SK-N-SH (cell line): ENCODE measurements around the gene NETO2. TPM values are rescaled to one million over a fixed set of nuclear protein-coding genes. Genes with fewer than 3 reads are reported as not detected.

Experiments
- CTCF ChIA-PET: fragments of 300-600, 350-600 bp; formaldehyde crosslinking; extraction: SDS; loops from one replicate; lab custom pipeline; 2021; lab: Yijun Ruan, JAX
- POLR2A ChIA-PET: fragments of 350-600 bp; sonication (Branson Sonifier 250); formaldehyde crosslinking; extraction: SDS; loops from one replicate; lab custom pipeline; 2020; ENCODE audit warnings: antibody characterized with exemption, inconsistent platforms; lab: Yijun Ruan, JAX
- DNase-seq: peaks from one replicate; pipeline ENCODE4 v3.0.0; 2012
- H2AFZ ChIP-seq: fragments of 200-600 bp; sonication (generic); 2 replicates; pipeline ENCODE4 v1.8.1; 2016; ENCODE audit warnings: antibody characterized with exemption, mild to moderate bottlenecking, low read depth
- H3F3A ChIP-seq: fragments of 200-600 bp; sonication (generic); replicated peaks from 2 replicates; pipeline ENCODE3; 2016; ENCODE audit warnings: antibody characterized with exemption, mild to moderate bottlenecking; ENCODE audit not compliant: insufficient read depth
- H3K27ac ChIP-seq, 2 experiments: fragments of 200-500 bp in 1 of 2; fragments of 200-600 bp in 1 of 2; sonication (Bioruptor generic) in 1 of 2; sonication (generic), shearing (Covaris generic) in 1 of 2; 2 replicates each; pipeline versions ENCODE4 v1.5.1 to v1.6.1; 2014 to 2016; ENCODE audit warnings: low read depth in 2 of 2, inconsistent platforms in 1 of 2, low read length in 1 of 2, mild to moderate bottlenecking in 1 of 2, mixed read lengths in 1 of 2
- H3K27me3 ChIP-seq: fragments of 200-600 bp; sonication (generic), shearing (Covaris generic); 2 replicates; pipeline ENCODE4 v1.6.1; 2016; ENCODE audit warnings: mixed run types; ENCODE audit not compliant: insufficient read depth
- H3K36me3 ChIP-seq, 2 experiments: fragments of 200-500 bp in 1 of 2; fragments of 200-600 bp in 1 of 2; sonication (Bioruptor generic) in 1 of 2; sonication (generic) in 1 of 2; replicated peaks in 1 of 2; 2 replicates each; pipeline versions ENCODE3 to v1.5.1; 2014 to 2016; ENCODE audit warnings: low read length in 1 of 2, mild to moderate bottlenecking in 1 of 2; ENCODE audit not compliant: insufficient read depth in 2 of 2, control insufficient read depth in 1 of 2
- H3K4me1 ChIP-seq, 2 experiments: fragments of 200-500 bp in 1 of 2; fragments of 200-600 bp in 1 of 2; sonication (Bioruptor generic) in 1 of 2; sonication (generic), shearing (Covaris generic) in 1 of 2; 2 replicates each; pipeline versions ENCODE4 v1.5.1 to v1.6.1; 2014 to 2016; ENCODE audit warnings: low read depth in 1 of 2, low read length in 1 of 2, mixed run types in 1 of 2; ENCODE audit not compliant: insufficient read depth in 2 of 2, control insufficient read depth in 1 of 2
- H3K4me2 ChIP-seq: fragments of 200-600 bp; sonication (generic), shearing (Covaris generic); 2 replicates; pipeline ENCODE4 v1.6.1; 2017; ENCODE audit warnings: mixed run types
- H3K4me3 ChIP-seq, 2 experiments: fragments of 200-500 bp in 1 of 2; fragments of 200-600 bp in 1 of 2; sonication (Bioruptor generic) in 1 of 2; sonication (generic), shearing (Covaris generic) in 1 of 2; 2 replicates each; pipeline versions ENCODE4 v1.5.1 to v1.8.1; 2014 to 2016; ENCODE audit warnings: low read depth in 2 of 2, inconsistent platforms in 1 of 2, low read length in 1 of 2, mild to moderate bottlenecking in 1 of 2, mixed read lengths in 1 of 2, moderate library complexity in 1 of 2
- H3K79me2 ChIP-seq: fragments of 200-600 bp; sonication (generic); 2 replicates; pipeline ENCODE4 v1.8.1; 2017; ENCODE audit warnings: mild to moderate bottlenecking; ENCODE audit not compliant: insufficient read depth
- H3K9ac ChIP-seq: fragments of 200-600 bp; sonication (generic); 2 replicates; pipeline ENCODE4 v1.6.1; 2017; ENCODE audit warnings: mixed run types
- H3K9me2 ChIP-seq: fragments of 200-600 bp; sonication (generic); 2 replicates; pipeline ENCODE4 v1.6.1; 2017; ENCODE audit warnings: mixed run types
- H3K9me3 ChIP-seq: fragments of 200-600 bp; sonication (generic); 2 replicates; pipeline ENCODE4 v1.6.1; 2017; ENCODE audit warnings: mixed run types, mild to moderate bottlenecking, moderate library complexity
- H4K20me1 ChIP-seq: fragments of 200-600 bp; sonication (generic); 2 replicates; pipeline ENCODE4 v1.6.1; 2017; ENCODE audit warnings: mild to moderate bottlenecking, mixed run types; ENCODE audit not compliant: insufficient read depth
- ELF1 ChIP-seq: IDR thresholded peaks from 2 replicates; pipeline ENCODE4 v1.4.0; 2012
- MXI1 ChIP-seq: IDR thresholded peaks from 2 replicates; pipeline ENCODE4 v1.6.1; 2012; ENCODE audit warnings: mild to moderate bottlenecking, low read depth, low read length, improper control_type of control experiment
- RCOR1 ChIP-seq: fragments of 150-350 bp; IDR thresholded peaks from 2 replicates; pipeline ENCODE4 v1.6.1; 2017; ENCODE audit warnings: antibody characterized with exemption, low read length
- RXRA ChIP-seq: IDR thresholded peaks from 2 replicates; pipeline ENCODE4 v1.4.0; 2012; ENCODE audit warnings: low read depth, mild to moderate bottlenecking, borderline replicate concordance
- SMC3 ChIP-seq: IDR thresholded peaks from 2 replicates; pipeline ENCODE4 v1.6.1; 2012; ENCODE audit warnings: low read depth, low read length, improper control_type of control experiment
- TEAD4 ChIP-seq: IDR thresholded peaks from 2 replicates; pipeline ENCODE4 v1.4.0; 2012; ENCODE audit warnings: mild to moderate bottlenecking, borderline replicate concordance; ENCODE audit not compliant: insufficient read depth
- YY1 ChIP-seq: IDR thresholded peaks from 2 replicates; pipeline ENCODE4 v1.4.0; 2012; ENCODE audit warnings: low read depth, mild to moderate bottlenecking
- ZBTB33 ChIP-seq: IDR thresholded peaks from 2 replicates; pipeline ENCODE4 v1.4.0; 2012; ENCODE audit warnings: low read depth, borderline replicate concordance
- WGBS: methylation state at CpG from one replicate; pipeline ENCODE4 v1.1.6; 2017; ENCODE audit warnings: low lambda C conversion rate; 5-methylcytosine and 5-hydroxymethylcytosine counted together
- polyA plus RNA-seq, 3 experiments: library from polyadenylated mRNA; depleted of rRNA; stranded (reverse); fragments of >200 nt; gene quantifications; 2 replicates each; pipeline ENCODE4 v1.2.3, GENCODE V29; 2012
- TF ChIP-seq, protein P1 (sequence below): IDR thresholded peaks from 2 replicates; pipeline ENCODE4 v1.4.0; 2012; ENCODE audit warnings: low read depth
- TF ChIP-seq, protein P2 (sequence below): fragments of 150-350 bp; IDR thresholded peaks from 2 replicates; pipeline ENCODE4 v1.6.1; 2017; ENCODE audit warnings: antibody characterized with exemption, low read length, low read depth, borderline replicate concordance
- TF ChIP-seq, protein P3 (sequence below): IDR thresholded peaks from 2 replicates; pipeline ENCODE4; 2012

Gene NETO2
- polyA plus RNA-seq, 1 of the 3 experiments (the other 2 are of a cell fraction): 48.8 TPM

DNA sequence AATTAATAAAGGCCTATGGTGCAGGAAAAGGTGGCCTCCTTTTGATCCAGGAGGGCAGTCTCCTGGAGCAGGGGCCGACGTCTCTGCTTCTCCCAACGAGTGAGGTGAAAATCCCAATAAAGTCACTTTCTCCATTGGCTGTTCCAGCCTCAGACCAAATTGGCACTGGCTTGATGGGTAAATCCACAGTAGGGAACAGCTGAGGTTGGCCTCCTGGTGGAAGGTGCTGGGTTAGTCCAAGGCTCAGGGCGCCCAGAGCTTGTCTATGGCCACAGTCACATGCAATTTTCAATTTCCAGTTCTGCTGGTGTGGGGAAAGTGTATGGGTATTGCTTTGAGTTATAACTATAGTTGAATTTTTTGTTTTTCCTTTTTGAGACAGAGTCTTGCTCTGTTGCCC lies 79.0 kb downstream of the NETO2 start:
- Histone ChIP-seq H3K9me3 (no peaks in the 10 kb centered on the region), H3K4me3 (no peak overlapping the region), H3K36me3 (no peaks in the 10 kb centered on the region), H3K9ac (no peak overlapping the region), H3K79me2 (no peaks in the 10 kb centered on the region), H3K4me1 (no peaks in the 10 kb centered on the region), H3K9me2 (no peaks in the 10 kb centered on the region), H3K27ac (no peak overlapping the region), H3K4me2 (no peak overlapping the region), H4K20me1 (no peaks in the 10 kb centered on the region), H3F3A (no peaks in the 10 kb centered on the region), H3K27me3 (no peaks in the 10 kb centered on the region), H2AFZ (no peak overlapping the region)
- TF ChIP-seq ELF1: no peak
- TF ChIP-seq, protein P1, sequence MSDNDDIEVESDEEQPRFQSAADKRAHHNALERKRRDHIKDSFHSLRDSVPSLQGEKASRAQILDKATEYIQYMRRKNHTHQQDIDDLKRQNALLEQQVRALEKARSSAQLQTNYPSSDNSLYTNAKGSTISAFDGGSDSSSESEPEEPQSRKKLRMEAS: no peak
- no peak for TF ChIP-seq YY1
- TF ChIP-seq TEAD4: no peak
- TF ChIP-seq RCOR1: no peak
- no peak for TF ChIP-seq RXRA
- no peak for TF ChIP-seq SMC3
- TF ChIP-seq, protein P2, sequence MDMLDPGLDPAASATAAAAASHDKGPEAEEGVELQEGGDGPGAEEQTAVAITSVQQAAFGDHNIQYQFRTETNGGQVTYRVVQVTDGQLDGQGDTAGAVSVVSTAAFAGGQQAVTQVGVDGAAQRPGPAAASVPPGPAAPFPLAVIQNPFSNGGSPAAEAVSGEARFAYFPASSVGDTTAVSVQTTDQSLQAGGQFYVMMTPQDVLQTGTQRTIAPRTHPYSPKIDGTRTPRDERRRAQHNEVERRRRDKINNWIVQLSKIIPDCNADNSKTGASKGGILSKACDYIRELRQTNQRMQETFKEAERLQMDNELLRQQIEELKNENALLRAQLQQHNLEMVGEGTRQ: no peak
- WGBS: 67% methylated on average over 4 of the region's 4 CpGs
- ChIA-PET POLR2A (no interaction called here), CTCF (no interaction called here)
- DNase-seq: no peak

DNA sequence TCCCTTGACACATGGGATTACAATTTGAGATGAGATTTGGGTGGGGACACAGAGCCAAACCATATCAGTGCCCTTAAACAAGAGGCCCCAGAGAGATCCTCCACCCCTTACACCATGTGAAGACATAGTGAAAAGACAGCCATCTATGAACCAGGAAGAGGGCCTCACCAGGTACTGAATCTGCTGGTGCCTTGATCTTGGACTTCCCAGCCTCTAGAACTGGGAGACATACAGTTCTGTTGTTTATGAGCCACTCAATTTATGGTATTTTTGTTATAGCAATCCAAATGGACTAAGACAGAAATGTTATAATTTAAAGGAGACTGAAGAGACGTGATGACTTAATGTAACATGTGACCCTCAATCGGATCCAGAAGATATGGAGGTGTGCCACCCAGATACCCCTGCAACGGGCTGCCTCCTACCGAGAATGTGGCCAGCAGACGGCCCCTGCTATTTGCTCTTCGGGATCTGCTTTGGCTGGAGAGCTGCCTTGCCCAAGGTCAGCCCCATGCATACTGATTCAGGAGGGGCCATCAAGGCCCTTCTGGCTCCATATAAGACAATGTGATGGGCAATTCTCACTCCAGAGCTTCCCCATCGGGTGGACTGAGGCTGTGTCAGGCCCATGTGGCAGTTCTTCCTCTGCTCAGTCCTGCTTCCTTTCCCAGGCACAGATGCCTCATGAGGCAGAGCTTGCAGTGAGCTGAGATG lies 80.6 kb downstream of the NETO2 start:
- no peak for DNase-seq
- ChIA-PET CTCF (interaction anchor here (0.6 kb wide), 1 partner anchor 244 kb away, joined by 3 read pairs; no protein-coding TSS in a partner anchor), POLR2A (no interaction called here)
- no peaks in the 10 kb centered on the region for H3K36me3 ChIP-seq
- no peak overlapping the region for H3K4me3 ChIP-seq
- no peaks in the 10 kb centered on the region for H3K9me2 ChIP-seq
- no peak overlapping the region for H3K4me2 ChIP-seq
- 72% methylated on average over 7 of the region's 7 CpGs for WGBS
- no peak for TF ChIP-seq RXRA
- TF ChIP-seq, protein P3, sequence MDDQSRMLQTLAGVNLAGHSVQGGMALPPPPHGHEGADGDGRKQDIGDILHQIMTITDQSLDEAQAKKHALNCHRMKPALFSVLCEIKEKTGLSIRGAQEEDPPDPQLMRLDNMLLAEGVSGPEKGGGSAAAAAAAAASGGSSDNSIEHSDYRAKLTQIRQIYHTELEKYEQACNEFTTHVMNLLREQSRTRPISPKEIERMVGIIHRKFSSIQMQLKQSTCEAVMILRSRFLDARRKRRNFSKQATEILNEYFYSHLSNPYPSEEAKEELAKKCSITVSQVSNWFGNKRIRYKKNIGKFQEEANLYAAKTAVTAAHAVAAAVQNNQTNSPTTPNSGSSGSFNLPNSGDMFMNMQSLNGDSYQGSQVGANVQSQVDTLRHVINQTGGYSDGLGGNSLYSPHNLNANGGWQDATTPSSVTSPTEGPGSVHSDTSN: no peak
- no peak for TF ChIP-seq ZBTB33
- no peak for TF ChIP-seq MXI1
- H2AFZ ChIP-seq: no peak overlapping the region
- no peak overlapping the region for H3K9ac ChIP-seq
- no peaks in the 10 kb centered on the region; a peak in 1 of 4 replicates for H3K4me1 ChIP-seq
- no peaks in the 10 kb centered on the region for H3F3A ChIP-seq
- no peaks in the 10 kb centered on the region for H3K79me2 ChIP-seq
- H3K9me3 ChIP-seq: no peaks in the 10 kb centered on the region
- no peaks in the 10 kb centered on the region for H3K27me3 ChIP-seq
- H4K20me1 ChIP-seq: no peaks in the 10 kb centered on the region
- H3K27ac ChIP-seq: no peak overlapping the region
